Activated naive CD4-positive, alpha-beta T cell treated with anti-CD3 and anti-CD28 coated beads, Interleukin-2, amount 10 ng/mL, durations not matched to agents 7 days and 5 days (primary cell): ENCODE data around the gene CSNK2B.

ENCODE experiments used
- CTCF ChIA-PET: fragments of 350-600 bp; sonication (Branson Sonifier 250); formaldehyde crosslinking; loops from one replicate; lab custom pipeline; 2021; ENCODE audit warnings: antibody characterized with exemption; lab: Charles Lee
- DNase-seq: peaks from one replicate; pipeline ENCODE4 v3.0.0-alpha.2; 2020
- H3K27ac Mint-ChIP-seq: one replicate; pipeline ENCODE4 v1.8.0; 2021; ENCODE audit warnings: mild to moderate bottlenecking, moderate library complexity, mixed read lengths
- H3K27me3 Mint-ChIP-seq: one replicate; pipeline ENCODE4 v1.8.0; 2021; ENCODE audit warnings: mild to moderate bottlenecking, mixed read lengths
- H3K36me3 Mint-ChIP-seq: one replicate; pipeline ENCODE4 v1.8.0; 2021; ENCODE audit warnings: mixed read lengths
- H3K4me1 Mint-ChIP-seq: one replicate; pipeline ENCODE4 v1.8.0; 2021; ENCODE audit warnings: mixed read lengths
- H3K4me3 Mint-ChIP-seq: one replicate; pipeline ENCODE4 v1.8.0; 2021; ENCODE audit warnings: mild to moderate bottlenecking, moderate library complexity, mixed read lengths
- H3K9me3 Mint-ChIP-seq: one replicate; pipeline ENCODE4 v1.8.0; 2021; ENCODE audit warnings: mixed read lengths

The CSNK2B gene

GRCh38 chr6:31665501-31666336 is at the start of gene CSNK2B:
TSS of gene CSNK2B (plus strand) at chr6:31666080. CDS start at chr6:31666832, 752 bp downstream.
- Mint-ChIP-seq H3K36me3 (peaks cover 73% of the 10 kb centered on the region), H3K27me3 (no peaks in the 10 kb centered on the region)

DNA sequence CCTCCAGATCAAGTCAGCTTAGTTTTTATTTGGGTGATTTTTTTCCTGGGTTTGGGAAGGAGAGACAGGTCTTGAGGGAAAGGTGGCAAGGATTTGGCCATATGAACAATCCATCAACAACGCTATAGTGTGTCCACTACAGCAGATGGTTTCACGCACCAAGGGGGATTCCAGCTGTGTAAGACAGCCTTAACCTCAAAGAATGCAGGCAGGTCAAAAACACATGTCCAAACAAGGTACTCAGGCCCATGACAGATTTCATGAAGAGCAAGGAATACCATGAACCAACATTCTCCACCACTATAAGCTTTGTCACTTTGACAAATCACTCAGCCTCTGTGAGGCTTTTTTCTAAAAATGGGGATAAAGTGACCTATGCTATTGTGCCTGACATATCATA is 48.9 kb upstream of the CSNK2B start:
- no peak for DNase-seq
- H3K27me3 Mint-ChIP-seq, result no peaks in the 10 kb centered on the region
- no peaks in the 10 kb centered on the region for H3K9me3 Mint-ChIP-seq
- CTCF ChIA-PET, result interaction anchor here (1.2 to 3.5 kb wide), 3 partner anchors 9 to 19 kb away, joined by 3 to 27 read pairs (median 3); no protein-coding TSS in a partner anchor
- peak overlapping the region; percentile 76 for H3K4me3 Mint-ChIP-seq
- H3K27ac Mint-ChIP-seq, result peak overlapping the region; percentile 8
- H3K36me3 Mint-ChIP-seq, result peaks cover 19% of the 10 kb centered on the region
- peaks cover 49% of the 10 kb centered on the region for H3K4me1 Mint-ChIP-seq

More at GRCh38 chr6:31665501-31666336, at the start of gene CSNK2B:
- DNase-seq, result peak; percentile 99
- no peaks in the 10 kb centered on the region for H3K9me3 Mint-ChIP-seq
- peaks cover 81% of the 10 kb centered on the region for H3K4me1 Mint-ChIP-seq
- peak within 1 kb of the TSS; percentile 98 for H3K27ac Mint-ChIP-seq
- peak within 1 kb of the TSS; percentile 100 for H3K4me3 Mint-ChIP-seq
- CTCF ChIA-PET, result interaction anchor here (0.9 to 1.7 kb wide), 3 partner anchors 12 to 73 kb away, joined by 3 to 9 read pairs (median 3); no protein-coding TSS in a partner anchor

DNA sequence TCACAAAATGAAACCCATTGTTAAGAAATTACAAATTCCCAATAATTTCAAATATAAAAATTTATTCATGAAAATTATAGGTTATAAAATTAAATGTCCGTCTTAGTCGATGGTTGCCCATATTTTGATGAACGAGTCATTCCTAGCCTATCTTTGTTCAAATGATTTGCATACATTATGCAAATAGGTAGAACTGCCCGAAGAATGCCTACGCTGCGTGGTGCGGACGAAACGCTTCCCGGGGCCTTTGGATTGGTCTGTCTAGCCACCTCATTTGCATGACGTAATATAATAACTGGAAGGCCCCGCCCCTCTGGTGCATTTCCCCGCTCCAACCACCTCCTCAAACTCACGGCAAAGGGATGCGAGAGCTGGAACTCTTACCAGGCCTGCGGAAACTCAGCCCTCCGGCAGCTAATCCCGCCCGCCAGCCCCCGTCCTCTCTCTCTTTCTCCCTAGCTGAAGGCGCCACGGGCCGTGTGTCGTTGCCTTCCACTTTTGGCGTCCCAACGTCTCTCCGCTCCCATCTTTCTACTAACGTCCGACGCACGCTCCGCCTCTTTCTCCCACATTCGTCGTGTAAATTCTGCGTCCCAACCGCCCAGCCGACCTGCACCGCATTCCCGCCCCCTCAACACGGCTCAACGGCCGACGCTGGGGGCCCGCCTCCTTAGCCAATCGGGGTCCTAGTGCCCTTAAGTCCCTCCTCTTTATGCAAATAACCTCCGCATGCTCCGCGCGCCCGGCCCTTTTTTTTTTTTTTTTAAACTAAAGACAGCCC is 45.9 kb upstream of the CSNK2B start:
- no peaks in the 10 kb centered on the region for H3K9me3 Mint-ChIP-seq
- H3K4me3 Mint-ChIP-seq, result peak overlapping the region; percentile 91
- H3K27ac Mint-ChIP-seq, result peak overlapping the region; percentile 95
- CTCF ChIA-PET, result no interaction called here
- no peaks in the 10 kb centered on the region for H3K27me3 Mint-ChIP-seq
- DNase-seq, result peak; percentile 98
- H3K36me3 Mint-ChIP-seq, result peaks cover 41% of the 10 kb centered on the region
- H3K4me1 Mint-ChIP-seq, result peaks cover 58% of the 10 kb centered on the region

DNA sequence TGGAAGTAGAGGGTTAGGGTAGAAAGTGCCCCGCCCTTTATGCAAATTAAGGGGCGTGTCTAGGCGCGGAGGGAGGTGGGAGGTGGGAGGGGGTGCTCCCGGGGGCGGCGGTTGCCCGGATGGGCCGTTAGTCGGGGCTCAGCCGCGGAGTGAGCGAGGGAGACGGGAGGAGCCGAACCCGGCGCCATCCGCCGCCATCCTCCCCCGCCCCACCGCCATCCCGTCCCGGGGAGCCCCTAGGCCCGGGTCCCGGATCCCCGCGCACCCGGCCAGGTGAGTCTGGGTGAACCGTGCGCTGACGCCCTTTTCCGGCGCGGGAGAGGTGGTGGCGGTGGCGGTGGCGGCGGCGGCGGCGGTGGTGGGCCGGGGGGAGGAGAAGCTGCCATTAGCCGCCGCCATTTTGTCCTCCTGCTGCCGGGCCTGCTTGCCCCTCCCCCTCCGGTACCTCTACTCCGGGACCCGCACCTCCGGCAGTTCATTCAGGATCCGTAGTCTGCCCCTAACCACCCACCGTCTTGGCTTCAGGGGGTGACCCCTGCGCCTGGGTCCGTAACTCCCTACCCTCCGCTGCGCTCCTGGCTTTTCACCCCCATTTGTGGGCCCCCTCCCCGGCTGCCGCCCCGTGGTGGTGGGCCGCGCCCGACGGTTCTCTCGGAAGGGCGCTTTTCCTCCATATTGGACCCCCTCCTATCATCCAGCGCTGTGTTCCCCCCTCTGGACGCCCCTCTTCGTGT is 45.1 kb upstream of the CSNK2B start, which contains the start of gene PRRC2A:
Gene PRRC2A (plus strand): TSS at position 130 of the 734 bp plus-strand sequence. CDS start 2,075 bp downstream, outside the sequence.
- DNase-seq, result peak; percentile 85
- Mint-ChIP-seq H3K27me3 (no peaks in the 10 kb centered on the region), H3K27ac (peak within 1 kb of the TSS; percentile 95), H3K36me3 (peaks cover 48% of the 10 kb centered on the region), H3K9me3 (no peaks in the 10 kb centered on the region), H3K4me1 (peaks cover 50% of the 10 kb centered on the region), H3K4me3 (peak within 1 kb of the TSS; percentile 91)
- CTCF ChIA-PET, result interaction anchor here (0.8 kb wide), 1 partner anchor 33 kb away, joined by 3 read pairs; no protein-coding TSS in a partner anchor

DNA sequence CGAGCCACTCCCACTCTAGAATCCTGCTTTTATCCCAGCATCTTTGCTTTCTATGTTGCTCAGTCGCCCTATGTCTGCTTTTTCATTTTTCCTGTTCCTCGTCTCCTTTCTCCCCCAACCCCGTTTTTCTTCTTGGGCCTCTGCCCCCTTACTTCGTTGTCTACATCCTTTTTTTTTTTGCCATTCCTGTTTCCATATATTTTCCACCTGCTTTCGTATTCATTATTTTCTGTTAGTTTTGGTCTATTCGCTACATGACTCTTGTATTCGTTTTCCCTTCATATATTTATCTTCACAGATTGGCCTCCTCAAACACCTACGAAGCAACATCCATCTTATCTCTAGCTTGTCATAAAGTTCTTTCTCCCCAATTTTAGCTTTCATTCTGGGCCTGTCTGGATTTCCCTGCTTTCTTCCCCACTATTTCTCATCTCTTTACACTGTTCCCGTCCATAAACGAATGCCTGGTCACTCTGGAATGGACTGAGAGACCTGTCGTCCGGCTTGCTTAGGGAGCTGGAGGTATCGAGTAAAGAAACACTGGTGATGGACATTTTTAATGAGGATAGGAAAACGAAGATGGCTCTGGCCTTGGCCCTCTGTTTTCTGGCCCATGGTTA is 44.5 kb upstream of the CSNK2B start:
- peak overlapping the region; percentile 91 for H3K4me3 Mint-ChIP-seq
- H3K27ac Mint-ChIP-seq, result peak overlapping the region; percentile 94
- CTCF ChIA-PET, result interaction anchor here (0.6 to 1.7 kb wide), 5 partner anchors 30 to 75 kb away, joined by 3 to 6 read pairs (median 3); partner anchors contain the start of gene ATP6V1G2
- DNase-seq, result no peak
- H3K9me3 Mint-ChIP-seq, result no peaks in the 10 kb centered on the region
- H3K4me1 Mint-ChIP-seq, result peaks cover 45% of the 10 kb centered on the region
- peaks cover 52% of the 10 kb centered on the region for H3K36me3 Mint-ChIP-seq
- H3K27me3 Mint-ChIP-seq, result no peaks in the 10 kb centered on the region

- DNase-seq, result no peak
- H3K27ac Mint-ChIP-seq, result peak overlapping the region; percentile 94
- CTCF ChIA-PET, result interaction anchor here (0.6 to 1.7 kb wide), 4 partner anchors 30 to 75 kb away, joined by 3 to 6 read pairs (median 4); partner anchors contain the start of gene ATP6V1G2
- H3K27me3 Mint-ChIP-seq, result no peaks in the 10 kb centered on the region
- H3K4me1 Mint-ChIP-seq, result peaks cover 41% of the 10 kb centered on the region
- H3K9me3 Mint-ChIP-seq, result no peaks in the 10 kb centered on the region
- peak overlapping the region; percentile 91 for H3K4me3 Mint-ChIP-seq
- peaks cover 52% of the 10 kb centered on the region for H3K36me3 Mint-ChIP-seq
These were observed 43.9 kb upstream of the CSNK2B start for GRCh38 chr6:31621991-31622390.

DNA sequence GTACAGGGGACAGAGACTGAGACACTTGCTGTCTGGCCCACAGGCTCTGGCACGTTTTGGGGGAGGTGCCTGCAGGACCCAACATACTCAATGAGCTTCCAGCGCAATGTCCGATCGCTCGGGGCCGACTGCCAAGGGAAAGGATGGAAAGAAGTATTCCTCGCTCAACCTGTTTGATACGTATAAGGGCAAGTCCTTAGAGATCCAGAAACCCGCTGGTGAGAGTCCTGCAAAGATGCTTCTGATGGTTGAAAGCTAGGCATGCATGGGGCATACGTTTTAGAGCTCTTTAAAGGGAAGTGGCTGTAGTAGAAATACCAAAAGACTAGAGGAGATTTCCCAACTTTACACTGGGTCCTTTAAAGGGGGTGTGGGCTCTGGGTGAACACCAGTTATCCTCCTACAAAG is 43.2 kb upstream of the CSNK2B start:
- Mint-ChIP-seq H3K27ac (peak overlapping the region; percentile 94), H3K27me3 (no peaks in the 10 kb centered on the region), H3K9me3 (no peaks in the 10 kb centered on the region), H3K36me3 (peaks cover 58% of the 10 kb centered on the region), H3K4me3 (peak overlapping the region; percentile 91), H3K4me1 (peaks cover 42% of the 10 kb centered on the region)
- CTCF ChIA-PET, result interaction anchor here (0.8 to 1.7 kb wide), 5 partner anchors 24 to 76 kb away, joined by 3 to 6 read pairs (median 4); partner anchors contain the start of gene ATP6V1G2
- no peak for DNase-seq

- no peak overlapping the region for H3K4me3 Mint-ChIP-seq
- no peaks in the 10 kb centered on the region for H3K9me3 Mint-ChIP-seq
- peaks cover 71% of the 10 kb centered on the region for H3K36me3 Mint-ChIP-seq
- DNase-seq, result no peak
- no peaks in the 10 kb centered on the region for H3K27me3 Mint-ChIP-seq
- H3K4me1 Mint-ChIP-seq, result peaks cover 37% of the 10 kb centered on the region
- no peak overlapping the region for H3K27ac Mint-ChIP-seq
- CTCF ChIA-PET, result interaction anchor here (0.9 kb wide), 1 partner anchor 26 kb away, joined by 3 read pairs; no protein-coding TSS in a partner anchor
These were observed 41.8 kb upstream of the CSNK2B start for GRCh38 chr6:31624070-31624469.

- H3K9me3 Mint-ChIP-seq, result no peaks in the 10 kb centered on the region
- CTCF ChIA-PET, result interaction anchor here (0.6 to 1.2 kb wide), 4 partner anchors 9 to 86 kb away, joined by 3 read pairs; partner anchors contain the start of gene NCR3
- peaks cover 82% of the 10 kb centered on the region for H3K36me3 Mint-ChIP-seq
- no peaks in the 10 kb centered on the region for H3K27me3 Mint-ChIP-seq
- DNase-seq, result no peak
- no peak overlapping the region for H3K27ac Mint-ChIP-seq
- peaks cover 23% of the 10 kb centered on the region for H3K4me1 Mint-ChIP-seq
- no peak overlapping the region for H3K4me3 Mint-ChIP-seq
These were observed 38.9 kb upstream of the CSNK2B start for GRCh38 chr6:31626952-31627351.

GRCh38 chr6:31627690-31628287 is 38.1 kb upstream of the CSNK2B start:
- no peak for DNase-seq
- Mint-ChIP-seq H3K4me3 (no peak overlapping the region), H3K27ac (no peak overlapping the region), H3K36me3 (peaks cover 79% of the 10 kb centered on the region), H3K4me1 (peaks cover 14% of the 10 kb centered on the region), H3K27me3 (no peaks in the 10 kb centered on the region), H3K9me3 (no peaks in the 10 kb centered on the region)
- CTCF ChIA-PET, result interaction anchor here (0.8 kb wide), 1 partner anchor 87 kb away, joined by 3 read pairs; no protein-coding TSS in a partner anchor

DNA sequence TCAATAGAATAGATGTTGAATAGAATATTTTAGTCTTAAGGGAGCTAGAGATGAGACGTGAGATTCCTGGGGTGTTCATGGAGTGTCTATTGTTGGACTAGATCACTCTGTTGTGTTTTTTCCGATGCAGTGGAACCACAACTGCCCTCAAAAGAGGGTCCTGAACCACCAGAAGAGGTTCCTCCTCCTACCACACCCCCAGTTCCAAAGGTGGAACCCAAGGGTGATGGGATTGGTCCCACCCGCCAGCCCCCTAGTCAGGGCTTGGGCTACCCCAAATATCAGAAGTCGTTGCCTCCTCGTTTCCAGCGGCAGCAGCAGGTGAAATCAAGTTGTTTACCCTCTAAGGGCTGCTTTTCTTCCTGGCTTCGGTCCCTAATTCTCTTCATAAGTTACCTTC is 36.9 kb upstream of the CSNK2B start:
- Mint-ChIP-seq H3K4me1 (peaks cover 8% of the 10 kb centered on the region), H3K9me3 (no peaks in the 10 kb centered on the region), H3K4me3 (no peak overlapping the region), H3K36me3 (peaks cover 80% of the 10 kb centered on the region), H3K27ac (no peak overlapping the region), H3K27me3 (no peaks in the 10 kb centered on the region)
- CTCF ChIA-PET, result interaction anchor here (1.3 kb wide), 1 partner anchor 11 kb away, joined by 3 read pairs; no protein-coding TSS in a partner anchor
- no peak for DNase-seq

- no peak overlapping the region for H3K4me3 Mint-ChIP-seq
- H3K27ac Mint-ChIP-seq, result no peak overlapping the region
- H3K27me3 Mint-ChIP-seq, result no peaks in the 10 kb centered on the region
- H3K4me1 Mint-ChIP-seq, result peaks cover 5% of the 10 kb centered on the region
- H3K36me3 Mint-ChIP-seq, result peaks cover 80% of the 10 kb centered on the region
- DNase-seq, result no peak
- no peaks in the 10 kb centered on the region for H3K9me3 Mint-ChIP-seq
- CTCF ChIA-PET, result interaction anchor here (1.3 kb wide), 1 partner anchor 10 kb away, joined by 3 read pairs; no protein-coding TSS in a partner anchor
These were observed 35.5 kb upstream of the CSNK2B start for GRCh38 chr6:31630177-31630934.
